GM18519 (cell line): ENCODE results near the gene URB1.
"Not testable (repeated sequence)": the region's sequence is repeated elsewhere in the genome, so short reads cannot be mapped to it uniquely, and the experiment has no call there.

Source experiments
- ATAC-seq: cut with Tn5 transposase; IDR thresholded peaks from one replicate; pipeline ENCODE4 v1.9.1; 2021; ENCODE audit warnings: mild to moderate bottlenecking, moderate library complexity; ENCODE audit not compliant: unreplicated experiment, low FRiP score

Gene URB1

DNA sequence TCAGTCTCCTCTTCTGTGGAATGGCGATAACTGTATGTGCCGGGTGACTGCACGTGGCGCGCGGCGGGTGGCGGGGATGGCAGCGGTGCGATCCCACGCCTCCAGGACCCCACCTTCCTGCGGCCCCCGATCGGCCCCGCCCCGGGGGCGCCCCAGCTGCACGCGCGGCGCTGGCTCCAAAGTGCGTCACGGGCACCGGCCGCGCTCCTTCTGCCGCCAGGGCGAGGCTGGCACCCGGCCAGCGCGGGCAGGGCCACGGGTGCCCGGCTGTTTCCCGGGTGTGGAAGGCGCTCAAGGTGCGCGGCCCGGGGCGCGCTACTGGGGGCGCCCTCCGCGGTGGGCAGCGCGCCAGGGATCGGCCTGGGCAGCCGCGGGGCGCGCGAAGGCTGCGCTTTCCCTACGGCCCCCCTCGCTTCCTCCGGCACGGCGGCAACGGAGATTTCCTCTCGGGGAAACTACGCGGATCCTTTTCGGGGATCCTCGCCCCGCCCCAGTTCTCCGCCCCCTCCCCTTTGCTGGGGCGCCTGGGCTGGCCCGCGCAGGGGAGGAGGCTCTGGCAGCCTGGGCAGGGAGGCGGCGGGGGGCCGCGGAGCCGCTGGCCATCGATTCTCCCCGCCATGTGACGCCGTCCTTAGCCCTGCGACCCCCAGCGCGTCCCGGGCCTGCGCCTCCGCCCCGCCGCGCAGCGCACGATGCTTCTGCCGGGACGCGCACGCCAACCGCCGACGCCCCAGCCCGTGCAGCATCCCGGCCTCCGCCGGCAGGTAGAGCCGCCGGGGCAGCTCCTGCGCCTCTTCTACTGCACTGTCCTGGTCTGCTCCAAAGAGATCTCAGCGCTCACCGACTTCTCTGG lies 19.6 kb upstream of the URB1 start, which contains the start of gene EVA1C:
Gene EVA1C (plus strand): TSS at position 545 of the 853 bp plus-strand sequence. CDS start 148 bp downstream, at position 693.
- ATAC-seq, result no peak

DNA sequence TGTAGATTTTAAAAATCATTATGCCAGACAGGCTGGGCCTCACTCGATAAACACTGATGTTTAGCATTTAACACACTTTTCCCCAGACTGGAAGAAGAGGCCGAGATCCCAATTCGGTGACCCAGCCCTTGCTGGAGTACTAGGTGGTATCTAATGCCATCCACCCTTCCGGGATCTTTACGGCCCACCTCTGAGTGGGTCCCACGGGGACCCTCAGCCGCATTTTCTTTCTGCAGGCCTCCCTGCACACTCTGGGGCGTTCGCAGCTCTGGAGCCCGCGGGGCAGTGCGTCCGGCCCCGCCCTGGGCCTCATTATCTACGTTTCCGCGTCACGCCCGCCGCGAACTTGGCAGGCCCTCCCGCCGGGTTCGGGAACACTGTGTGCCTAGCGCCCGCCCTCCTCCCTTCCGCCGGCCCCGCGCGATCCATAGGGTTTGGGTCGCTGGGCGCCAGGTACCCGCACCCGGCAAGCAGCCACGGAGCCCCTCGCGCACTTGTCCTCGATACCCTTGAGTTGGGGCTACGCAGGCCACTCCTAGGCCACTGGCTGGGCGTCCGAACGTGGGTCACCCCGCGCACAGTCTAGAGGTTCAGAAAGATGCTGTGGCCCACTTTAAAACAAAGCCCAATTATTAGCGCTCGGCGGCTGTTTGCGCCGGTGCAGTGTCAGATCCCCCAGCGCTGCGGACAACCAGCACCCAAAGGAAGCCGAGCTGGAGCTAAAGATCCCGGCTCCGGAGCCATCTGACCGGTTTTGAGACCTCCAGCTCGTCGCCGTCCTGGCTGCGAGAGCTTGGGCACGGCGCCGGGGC lies 18.7 kb upstream of the URB1 start:
- no peak for ATAC-seq

DNA sequence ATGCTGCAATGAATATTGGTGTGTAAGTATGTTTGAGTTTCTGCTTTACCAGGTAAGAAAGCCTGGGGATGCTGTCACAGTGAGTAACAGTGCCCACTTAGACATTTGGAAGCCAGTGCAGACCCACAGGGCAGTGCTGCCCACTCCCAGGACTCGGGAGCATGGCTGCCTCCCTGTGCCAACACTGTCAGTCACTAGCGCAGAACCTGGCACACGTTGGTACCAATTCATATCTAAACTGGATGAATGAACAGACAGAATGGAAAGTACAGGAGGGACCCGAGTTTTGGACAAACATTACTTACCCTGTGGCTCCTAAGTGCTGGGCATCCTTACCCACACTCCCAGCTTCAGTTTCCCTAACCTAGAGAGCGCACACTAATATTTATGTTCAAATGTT lies 18.1 kb upstream of the URB1 start:
- no peak for ATAC-seq

DNA sequence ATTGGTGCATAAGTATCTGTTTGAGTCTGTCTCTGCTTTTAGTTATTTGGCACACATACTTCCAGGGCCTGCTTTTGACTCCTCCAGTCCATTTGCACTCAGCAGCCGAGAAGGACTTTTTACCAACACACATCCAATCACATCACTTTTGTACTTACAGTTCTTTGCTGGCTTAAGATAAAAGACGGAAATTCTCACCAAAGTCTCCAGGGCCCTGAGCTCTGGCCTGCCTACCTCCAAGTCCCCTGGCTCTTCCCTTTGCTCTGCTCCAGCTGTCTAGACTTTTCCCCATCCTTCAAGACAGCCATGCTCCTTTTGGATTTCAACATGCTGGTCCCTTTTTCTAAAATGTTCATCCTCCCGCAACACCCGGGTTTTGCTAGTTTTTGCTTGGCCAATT lies 17.5 kb upstream of the URB1 start:
- no peak for ATAC-seq

DNA sequence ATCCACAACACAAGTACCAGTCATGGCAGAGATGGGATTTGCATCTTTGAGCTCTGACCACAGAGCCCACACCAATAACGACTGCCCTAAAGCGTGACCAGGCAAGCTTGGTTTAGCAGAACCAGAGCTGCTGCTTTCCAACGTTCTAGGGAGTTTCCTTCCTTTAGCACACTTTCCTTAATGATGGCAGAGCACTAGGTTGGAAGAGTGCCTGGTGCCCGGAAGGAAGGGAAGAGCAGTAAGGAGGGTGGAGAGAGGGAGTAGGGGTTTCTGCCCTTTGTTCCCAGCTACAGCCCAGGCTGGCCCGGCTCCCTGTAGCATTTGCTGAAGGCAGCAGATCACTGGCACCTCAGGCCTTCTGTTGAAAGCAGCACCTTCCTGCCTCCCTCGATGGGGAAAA lies 13.6 kb upstream of the URB1 start:
- no peak for ATAC-seq

DNA sequence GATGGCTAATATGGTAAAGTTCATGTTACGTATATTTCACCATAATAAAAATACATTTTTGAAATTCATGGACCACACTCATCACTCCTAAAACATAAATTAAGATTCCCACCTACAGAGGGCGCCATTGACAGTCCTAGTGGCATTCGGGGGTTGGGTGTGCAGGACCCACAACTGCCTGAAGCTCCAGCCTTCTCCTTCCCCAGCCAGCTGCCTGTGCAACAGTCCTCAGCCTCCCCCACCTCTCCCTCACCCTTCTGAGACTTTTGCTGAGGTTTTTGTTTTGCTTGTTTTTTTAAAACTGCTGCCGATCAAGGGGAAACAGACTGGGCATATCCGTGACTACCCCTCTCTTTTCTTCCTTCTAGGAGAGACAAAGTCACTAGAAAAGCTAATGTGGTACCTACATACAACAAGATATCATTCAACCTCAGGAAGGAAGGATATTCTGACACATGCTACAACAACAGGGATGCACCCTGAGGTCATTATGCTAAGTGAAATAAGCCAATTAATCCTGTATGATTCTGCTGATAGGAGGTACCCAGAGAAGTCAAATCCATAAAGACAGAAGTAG lies 10.5 kb upstream of the URB1 start:
- ATAC-seq, result no peak

DNA sequence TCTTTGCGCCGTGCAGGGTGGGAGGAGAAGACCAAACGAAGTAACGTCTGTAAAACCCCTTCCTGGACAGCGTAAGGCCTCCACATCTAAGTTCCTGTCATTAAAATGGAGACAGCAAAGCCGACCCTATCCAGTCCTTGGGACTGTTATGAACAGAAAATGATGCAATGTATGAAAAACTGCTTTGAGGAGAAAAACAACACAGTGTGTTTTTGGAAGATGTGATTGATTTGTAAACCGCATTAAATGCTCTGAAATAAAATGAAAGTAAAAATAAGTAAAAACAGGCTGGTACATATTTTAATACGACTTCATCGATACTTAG lies 827 bp upstream of the URB1 start:
- no peak for ATAC-seq

DNA sequence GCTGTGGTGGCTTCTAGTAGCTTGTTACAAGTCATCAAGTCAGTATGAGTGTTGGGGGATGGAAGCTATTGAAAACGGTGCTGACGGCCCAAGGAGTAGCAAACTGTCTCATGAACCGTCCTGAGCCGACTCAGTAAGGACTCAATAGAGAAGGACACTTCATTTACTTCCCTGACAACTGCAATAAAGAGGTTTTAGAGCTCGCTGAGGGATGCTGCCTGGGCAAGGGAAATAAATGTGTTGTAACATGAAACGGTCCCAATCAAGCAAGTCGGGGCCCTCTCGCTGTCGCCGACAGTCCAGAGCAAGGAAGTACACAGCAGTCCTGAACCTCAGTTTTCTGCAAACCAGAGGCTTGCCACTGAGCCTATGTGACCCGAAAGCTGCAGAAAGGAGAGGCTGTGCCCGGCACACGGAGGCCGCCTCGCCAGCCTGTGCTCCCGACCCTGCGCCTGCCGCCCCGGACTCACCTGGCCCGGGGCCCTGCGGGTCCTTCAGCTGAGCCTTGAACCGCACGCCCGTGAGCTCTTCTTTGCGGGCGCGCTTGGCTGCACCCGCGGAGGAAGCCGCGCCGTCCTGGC lies 423 bp downstream of the URB1 start:
- ATAC-seq, result no peak

DNA sequence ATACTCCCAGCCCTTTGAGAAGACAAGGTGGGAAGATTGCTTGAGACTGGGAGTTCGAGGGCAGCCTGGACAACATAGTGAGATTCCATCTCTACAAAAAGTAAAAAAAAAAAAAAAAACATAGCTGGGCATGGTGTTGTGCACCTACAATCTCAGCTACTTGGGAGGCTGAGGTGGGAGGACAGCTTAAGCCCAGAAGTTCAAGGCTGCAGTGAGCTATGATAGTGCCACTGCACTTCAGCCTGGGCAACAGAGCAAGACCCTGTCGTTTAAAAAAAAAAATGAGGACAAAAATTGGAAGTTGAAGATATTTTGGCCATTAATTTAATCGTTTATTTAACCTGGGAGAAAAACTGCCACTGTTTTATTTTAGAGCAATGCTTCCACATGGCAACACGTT lies 1.1 kb downstream of the URB1 start:
- no peak for ATAC-seq

DNA sequence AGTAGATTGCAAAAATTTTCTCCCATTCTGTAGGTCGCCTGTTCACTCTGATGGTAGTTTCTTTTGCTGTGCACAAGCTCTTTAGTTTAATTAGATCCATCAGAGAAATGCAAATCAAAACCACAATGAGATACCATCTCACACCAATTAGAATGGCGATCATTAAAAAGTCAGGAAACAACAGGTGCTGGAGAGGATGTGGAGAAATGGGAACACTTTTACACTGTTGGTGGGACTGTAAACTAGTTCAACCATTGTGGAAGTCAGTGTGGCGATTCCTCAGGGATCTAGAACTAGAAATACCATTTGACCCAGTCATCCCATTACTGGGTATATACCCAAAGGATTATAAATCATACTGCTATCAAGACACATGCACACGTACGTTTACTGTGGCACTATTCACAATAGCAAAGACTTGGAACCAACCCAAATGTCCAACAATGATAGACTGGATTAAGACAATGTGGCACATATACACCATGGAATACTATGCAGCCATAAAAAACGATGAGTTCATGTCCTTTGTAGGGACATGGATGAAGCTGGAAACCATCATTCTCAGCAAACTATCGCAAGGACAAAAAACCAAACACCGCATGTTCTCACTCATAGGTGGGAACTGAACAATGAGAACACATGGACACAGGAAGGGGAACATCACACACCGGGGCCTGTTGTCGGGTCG lies 2.1 kb downstream of the URB1 start:
- ATAC-seq, result not testable (repeated sequence)

DNA sequence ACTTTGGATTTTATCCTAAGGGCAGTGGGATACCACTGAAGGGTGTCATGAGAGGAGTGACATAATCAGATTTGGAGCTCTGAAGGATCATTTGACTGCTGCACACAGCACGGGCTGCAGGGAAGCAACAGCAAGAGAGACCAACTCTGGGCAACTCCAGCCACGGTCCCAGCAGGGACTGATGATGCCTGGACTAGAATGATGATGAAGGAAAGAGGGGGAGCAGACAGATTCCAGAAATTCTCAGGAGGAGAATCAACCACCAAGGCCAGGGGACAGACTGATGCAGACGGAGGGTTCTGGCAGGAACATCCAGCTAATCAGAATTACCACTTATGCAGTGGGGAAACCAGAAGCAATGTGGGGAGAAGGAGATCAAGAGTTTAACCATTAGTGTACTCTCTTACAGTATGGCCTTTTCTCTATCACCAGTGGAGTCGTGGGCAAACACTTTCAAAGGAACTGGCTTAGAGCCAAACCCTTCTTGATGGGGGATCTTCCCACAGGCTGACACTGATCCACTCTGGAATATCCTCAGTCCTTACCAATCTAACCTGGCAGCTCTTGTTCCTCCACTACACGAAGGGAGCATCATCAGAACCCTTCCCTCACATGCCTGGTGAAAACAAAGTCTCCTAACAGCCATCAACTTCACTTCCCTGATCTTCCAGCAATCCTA lies 3.3 kb downstream of the URB1 start:
- no peak for ATAC-seq

DNA sequence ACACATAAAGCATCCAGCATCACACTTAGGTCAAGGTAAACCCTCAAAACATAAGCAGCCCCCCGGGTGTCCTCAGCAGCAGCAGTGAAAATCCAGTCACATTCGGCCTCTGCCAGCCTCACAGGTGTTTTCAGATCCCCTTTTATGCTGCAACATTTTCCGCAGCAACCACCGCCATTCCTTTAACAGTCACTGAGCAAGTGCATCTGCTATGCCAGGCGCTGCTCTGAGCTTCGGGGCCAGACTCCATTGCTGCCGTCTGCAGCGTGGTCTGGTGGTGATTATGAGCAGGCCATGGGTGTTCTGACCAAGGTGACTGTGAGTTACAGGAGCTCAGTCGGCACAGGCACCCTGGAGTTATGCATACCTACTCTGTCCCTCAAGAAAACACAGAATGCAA lies 4.5 kb downstream of the URB1 start:
- ATAC-seq, result no peak

DNA sequence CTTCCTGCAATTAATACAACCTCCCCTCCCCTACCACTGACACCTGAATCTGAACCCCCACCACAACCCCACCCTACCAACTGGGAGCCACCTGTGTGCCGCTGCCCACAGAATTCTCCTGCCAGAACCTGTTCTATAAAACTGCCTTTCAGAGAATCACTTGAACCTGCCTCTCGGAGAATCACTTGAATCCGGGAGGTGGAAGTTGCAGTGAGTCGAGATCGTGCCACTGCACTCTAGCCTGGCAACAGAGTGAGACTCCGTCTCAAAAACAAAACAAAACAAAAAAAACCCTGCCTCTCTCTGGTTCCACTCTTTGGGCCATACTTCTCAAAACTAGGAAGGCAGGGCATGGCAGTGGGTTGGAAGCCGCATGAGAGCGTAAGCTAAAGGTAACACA lies 5.7 kb downstream of the URB1 start:
- no peak for ATAC-seq

DNA sequence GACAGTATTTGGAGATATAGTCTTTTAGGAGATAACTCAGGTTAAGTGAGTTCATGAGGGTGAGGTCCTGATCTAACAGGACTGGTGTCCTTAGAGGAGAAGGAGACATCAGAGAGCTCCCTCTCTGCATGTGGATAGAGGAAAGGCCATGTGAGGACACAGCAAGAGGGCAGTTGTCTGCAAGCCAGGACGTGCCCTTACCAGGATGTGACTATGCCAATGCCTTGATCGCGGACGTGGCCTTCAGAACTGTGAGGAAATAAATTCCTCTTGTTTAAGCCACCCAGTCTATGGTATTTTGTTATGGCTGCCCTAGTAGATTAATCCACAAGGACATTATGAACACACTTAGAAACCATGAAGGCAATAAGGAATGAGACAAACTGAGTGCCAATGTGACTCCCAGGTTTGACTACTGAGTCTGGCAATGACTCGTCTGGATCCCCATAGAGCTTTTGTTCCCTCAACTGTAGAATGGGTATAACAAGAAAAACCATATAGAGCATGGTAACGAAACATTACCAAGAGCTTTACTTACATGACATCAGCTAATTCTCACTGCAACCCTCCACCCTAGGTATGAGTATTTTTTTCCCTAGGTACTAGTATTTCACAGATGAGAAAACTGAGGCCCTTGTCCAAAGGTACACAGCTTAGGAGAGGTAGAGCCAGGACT lies 6.5 kb downstream of the URB1 start:
- ATAC-seq, result no peak

DNA sequence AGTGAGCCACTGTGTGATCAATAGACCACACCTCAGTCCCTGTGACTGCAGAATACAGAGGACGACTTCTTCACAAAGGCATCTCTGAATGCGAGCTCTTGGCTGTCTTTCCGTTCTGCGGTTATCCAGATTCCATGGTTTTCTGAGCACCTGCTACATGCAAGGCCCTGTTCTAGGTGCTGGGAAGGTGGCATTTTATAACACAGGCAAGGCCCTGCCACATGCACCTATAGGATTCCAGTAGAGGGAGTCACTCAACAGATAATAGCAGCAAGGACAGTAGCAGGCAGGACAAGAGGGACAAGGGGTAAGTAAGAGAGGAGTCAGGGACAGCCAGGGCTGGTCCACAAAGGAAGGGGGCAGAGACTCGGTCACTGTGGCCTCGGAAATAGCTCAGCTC lies 9.0 kb downstream of the URB1 start:
- no peak for ATAC-seq

DNA sequence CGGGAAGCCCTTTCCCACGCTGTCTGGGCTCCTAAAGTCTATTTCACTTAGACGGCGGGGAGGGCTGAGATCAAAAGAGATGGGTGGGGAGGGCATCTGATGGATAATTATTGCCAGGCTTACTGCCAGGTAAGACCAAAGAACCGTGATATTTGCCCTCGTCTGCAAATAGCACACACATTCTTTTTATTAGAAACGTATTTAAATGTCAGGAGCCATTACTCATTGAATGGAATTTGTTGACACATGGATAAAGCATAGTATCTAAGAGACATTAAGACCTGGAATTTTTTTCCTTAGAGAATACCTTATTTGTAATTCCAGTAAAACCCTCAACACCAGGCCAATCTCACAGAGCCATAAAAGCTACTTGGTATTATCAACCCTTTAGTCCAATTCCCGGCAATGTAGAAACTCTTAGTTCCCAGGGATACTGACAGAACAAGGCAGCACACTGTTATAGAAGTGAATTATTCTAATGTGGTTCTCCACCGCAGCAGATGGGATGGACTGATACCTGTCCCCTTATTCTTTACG lies 10.6 kb downstream of the URB1 start:
- ATAC-seq, result no peak

DNA sequence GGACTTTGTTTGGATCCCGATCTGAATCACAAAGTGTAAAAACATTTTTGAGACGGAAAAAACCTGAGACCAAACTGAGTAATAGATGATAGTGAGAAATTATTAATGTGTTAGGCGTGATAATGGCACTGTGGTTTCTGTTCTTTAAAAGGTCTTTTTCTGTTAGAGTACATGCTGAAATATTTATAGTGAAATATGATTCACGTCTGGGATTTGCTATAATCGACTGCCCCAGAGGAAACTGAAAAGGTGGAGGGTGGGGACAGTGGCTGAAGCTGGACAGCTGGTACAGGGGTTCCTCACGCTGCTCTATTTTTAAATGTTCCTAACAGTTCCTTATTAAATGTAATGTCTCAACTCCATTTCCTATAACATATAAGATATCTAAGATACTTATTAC lies 11.2 kb downstream of the URB1 start:
- no peak for ATAC-seq

DNA sequence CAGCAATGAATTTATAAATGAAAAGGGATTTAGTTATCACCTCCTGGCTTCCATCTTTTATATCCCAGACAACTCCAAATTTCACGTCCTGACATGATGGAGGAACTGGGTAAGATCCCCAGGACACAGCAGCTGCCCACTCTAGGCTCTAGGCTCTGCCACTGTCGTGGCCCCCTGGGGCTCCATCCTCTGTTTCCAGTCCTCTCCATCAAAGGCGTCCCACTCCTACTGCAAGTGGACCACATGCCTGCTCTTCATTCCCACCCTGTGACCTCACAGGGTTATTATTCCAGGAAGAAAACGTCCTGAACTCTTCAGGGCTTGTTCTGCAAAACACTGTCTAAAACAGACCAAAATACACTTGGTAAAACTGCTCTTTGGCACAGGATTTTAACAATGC lies 11.9 kb downstream of the URB1 start:
- no peak for ATAC-seq

DNA sequence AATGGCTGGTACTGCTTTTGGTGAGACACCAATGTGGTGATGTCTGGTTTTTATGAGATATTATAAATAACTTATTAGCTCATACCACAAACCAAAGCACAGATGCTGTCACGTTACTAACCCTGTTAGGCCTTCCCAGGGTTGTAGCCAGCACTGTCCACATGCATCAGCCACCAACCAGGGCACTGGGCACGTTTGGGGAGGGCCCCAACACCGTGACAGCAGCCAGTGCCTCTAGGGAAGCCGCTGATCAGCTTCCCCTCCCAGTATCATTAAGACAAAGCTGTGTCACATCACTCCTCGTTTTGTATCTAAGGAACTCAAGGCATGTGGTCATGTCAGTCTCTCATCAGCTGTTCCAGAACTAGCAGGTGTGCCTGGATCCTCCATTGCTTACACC lies 13.9 kb downstream of the URB1 start:
- no peak for ATAC-seq
